GM12891 (cell line): ENCODE data around the gene PRKACG.

ENCODE experiments used
- DNase-seq: peaks from one replicate; pipeline ENCODE4 v3.0.0; 2011; ENCODE audit warnings: low spot score; ENCODE audit not compliant: insufficient read length
- FAIRE-seq: peaks from 2 replicates; lab custom pipeline; 2011; peaks lifted over from hg19 to GRCh38; lab: Jason Lieb, UNC
- PAX5 ChIP-seq: IDR thresholded peaks from 2 replicates; pipeline ENCODE4 v1.6.1; 2011; ENCODE audit warnings: low read length, moderate library complexity, mild to moderate bottlenecking; ENCODE audit not compliant: insufficient read depth, severe bottlenecking
- POLR2A ChIP-seq: IDR thresholded peaks from 2 replicates; pipeline ENCODE4 v1.6.1; 2011; ENCODE audit warnings: low read depth, low read length, control low read depth
- POLR2AphosphoS5 ChIP-seq: IDR thresholded peaks from 2 replicates; pipeline ENCODE4 v1.6.1; 2011; ENCODE audit warnings: low read depth, low read length, control low read depth
- POU2F2 ChIP-seq: IDR thresholded peaks from 2 replicates; pipeline ENCODE4 v1.6.1; 2011; ENCODE audit warnings: low read depth, mild to moderate bottlenecking, control low read depth, low read length, moderate library complexity
- SPI1 ChIP-seq: IDR thresholded peaks from 2 replicates; pipeline ENCODE4 v1.6.1; 2011; ENCODE audit warnings: low read depth, low read length, control low read depth
- TAF1 ChIP-seq: IDR thresholded peaks from 2 replicates; pipeline ENCODE4 v1.6.1; 2011; ENCODE audit warnings: low read depth, low read length, control low read depth

PRKACG gene

DNA sequence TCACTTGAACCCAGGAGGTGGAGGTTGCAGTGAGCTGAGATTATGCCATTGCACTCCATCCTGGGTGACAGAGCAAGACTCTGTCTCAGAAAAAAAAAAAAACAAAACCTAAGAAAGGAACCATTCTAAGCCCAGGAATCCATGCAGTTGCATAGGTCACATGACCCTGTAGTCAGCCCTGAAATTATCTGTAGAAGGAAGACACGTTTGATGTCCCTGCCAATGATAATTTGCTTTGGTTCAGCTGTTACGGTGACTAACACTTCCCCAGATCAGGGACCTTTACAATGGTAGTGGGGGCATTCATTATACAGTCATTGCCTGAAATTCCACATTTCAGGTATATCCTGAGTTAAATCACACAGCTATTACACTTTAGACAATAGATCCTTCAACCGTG is 50.5 kb downstream of the PRKACG start:
- DNase-seq (no peak), FAIRE-seq (no peak)
- TF ChIP-seq POU2F2: no peak
- TF ChIP-seq SPI1: no peak
- TF ChIP-seq TAF1: no peak
- TF ChIP-seq POLR2AphosphoS5: no peak
- no peak for TF ChIP-seq PAX5
- TF ChIP-seq POLR2A: no peak
